Kidney epithelial cell (primary cell): ENCODE data around the gene TGIF2. TPM values are rescaled to one million over a fixed set of nuclear protein-coding genes. Genes with fewer than 3 reads are reported as not detected.

Experiments
- DNase-seq: peaks from one replicate; pipeline ENCODE4 v3.0.0-alpha.2; 2010; ENCODE audit warnings: low read depth
- H3K27me3 ChIP-seq: 2 replicates; pipeline ENCODE4 v1.6.0; 2011; ENCODE audit warnings: low read length; ENCODE audit not compliant: control insufficient read depth, insufficient read depth
- H3K36me3 ChIP-seq: 2 replicates; pipeline ENCODE4 v1.5.1; 2011; ENCODE audit warnings: low read length; ENCODE audit not compliant: control insufficient read depth, insufficient read depth
- H3K4me3 ChIP-seq: 2 replicates; pipeline ENCODE4 v1.5.1; 2011; ENCODE audit warnings: low read depth, mild to moderate bottlenecking, control low read depth, low read length
- total RNA-seq: library from RNA; depleted of rRNA; stranded (reverse); fragments of >200 nt; gene quantifications from 2 replicates; pipeline ENCODE4 v1.2.3, GENCODE V29; 2015
- TF ChIP-seq, protein P1 (sequence below): IDR thresholded peaks from 2 replicates; pipeline ENCODE4 v1.5.1; 2011; ENCODE audit warnings: mild to moderate bottlenecking, moderate library complexity, low read length, control low read depth, inconsistent platforms; ENCODE audit not compliant: insufficient read depth, poor library complexity, severe bottlenecking

TGIF2 gene
- total RNA-seq, 1 donor from 2014 or later = 22.0 TPM

DNA sequence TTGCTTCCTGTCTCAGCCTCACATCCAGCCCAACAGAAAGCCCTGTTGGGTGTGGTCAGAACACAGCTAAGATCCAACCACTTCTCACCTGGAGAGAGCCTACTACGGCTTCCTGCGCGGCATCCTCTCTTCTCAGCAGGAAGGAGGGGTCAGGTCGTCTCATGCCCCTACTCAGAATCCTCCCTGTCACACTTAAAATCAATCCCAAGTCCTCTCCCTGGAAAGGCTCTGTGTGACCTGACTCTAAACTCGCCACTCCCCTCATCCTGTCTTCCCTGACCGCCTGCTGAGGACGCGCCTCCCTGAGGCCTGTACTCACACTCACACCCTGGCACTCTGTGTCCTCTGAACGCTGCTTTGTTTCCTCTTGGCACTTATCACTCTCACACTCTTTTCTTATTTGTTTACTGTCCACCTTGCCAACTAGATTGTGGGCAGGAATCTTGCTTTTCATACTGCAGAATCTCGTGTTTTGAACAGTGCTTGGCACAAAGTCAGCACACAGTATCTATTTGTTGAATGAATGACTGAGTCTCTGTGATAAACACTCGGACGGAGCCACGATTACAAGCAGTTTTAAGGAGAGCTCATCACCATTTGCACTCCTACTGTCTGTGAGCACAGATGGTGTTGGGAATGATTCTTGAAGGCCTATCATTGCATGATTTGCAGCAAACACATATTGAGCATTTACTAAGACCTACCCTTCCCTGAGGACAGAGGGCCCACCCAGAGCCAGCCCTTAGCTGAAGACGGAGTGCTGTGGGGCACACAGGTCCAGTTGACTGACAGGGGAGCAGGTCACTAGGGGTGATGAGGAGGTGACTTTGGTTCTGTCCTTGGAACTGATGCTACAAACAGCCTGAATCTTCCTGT, 50.9 kb downstream of the TGIF2 start:
- TF ChIP-seq, protein P1, sequence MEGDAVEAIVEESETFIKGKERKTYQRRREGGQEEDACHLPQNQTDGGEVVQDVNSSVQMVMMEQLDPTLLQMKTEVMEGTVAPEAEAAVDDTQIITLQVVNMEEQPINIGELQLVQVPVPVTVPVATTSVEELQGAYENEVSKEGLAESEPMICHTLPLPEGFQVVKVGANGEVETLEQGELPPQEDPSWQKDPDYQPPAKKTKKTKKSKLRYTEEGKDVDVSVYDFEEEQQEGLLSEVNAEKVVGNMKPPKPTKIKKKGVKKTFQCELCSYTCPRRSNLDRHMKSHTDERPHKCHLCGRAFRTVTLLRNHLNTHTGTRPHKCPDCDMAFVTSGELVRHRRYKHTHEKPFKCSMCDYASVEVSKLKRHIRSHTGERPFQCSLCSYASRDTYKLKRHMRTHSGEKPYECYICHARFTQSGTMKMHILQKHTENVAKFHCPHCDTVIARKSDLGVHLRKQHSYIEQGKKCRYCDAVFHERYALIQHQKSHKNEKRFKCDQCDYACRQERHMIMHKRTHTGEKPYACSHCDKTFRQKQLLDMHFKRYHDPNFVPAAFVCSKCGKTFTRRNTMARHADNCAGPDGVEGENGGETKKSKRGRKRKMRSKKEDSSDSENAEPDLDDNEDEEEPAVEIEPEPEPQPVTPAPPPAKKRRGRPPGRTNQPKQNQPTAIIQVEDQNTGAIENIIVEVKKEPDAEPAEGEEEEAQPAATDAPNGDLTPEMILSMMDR = no peak
- Histone ChIP-seq H3K36me3 (no peaks in the 10 kb centered on the region), H3K4me3 (no peak overlapping the region), H3K27me3 (no peaks in the 10 kb centered on the region)
- no peak for DNase-seq

DNA sequence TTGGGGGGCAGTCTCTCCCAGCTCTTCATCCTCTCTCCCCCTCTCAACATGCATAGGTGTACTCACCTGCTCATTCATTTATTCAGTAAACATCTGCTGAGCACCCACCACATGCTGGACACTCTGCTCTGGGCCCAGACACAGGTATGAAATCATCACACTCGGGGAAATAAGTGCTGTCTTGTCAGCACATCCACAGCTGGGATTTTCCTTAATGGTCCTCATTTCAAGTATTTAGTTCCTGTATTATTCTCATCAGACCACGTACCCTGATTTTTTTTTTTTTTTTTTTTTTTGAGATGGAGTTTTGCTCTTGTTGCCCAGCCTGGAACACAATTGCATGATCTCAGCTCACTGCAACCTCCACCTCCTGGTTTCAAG, 51.5 kb downstream of the TGIF2 start:
- DNase-seq = no peak
- Histone ChIP-seq H3K4me3 (no peak overlapping the region), H3K27me3 (no peaks in the 10 kb centered on the region), H3K36me3 (no peaks in the 10 kb centered on the region)
- TF ChIP-seq, protein P1 = no peak

DNA sequence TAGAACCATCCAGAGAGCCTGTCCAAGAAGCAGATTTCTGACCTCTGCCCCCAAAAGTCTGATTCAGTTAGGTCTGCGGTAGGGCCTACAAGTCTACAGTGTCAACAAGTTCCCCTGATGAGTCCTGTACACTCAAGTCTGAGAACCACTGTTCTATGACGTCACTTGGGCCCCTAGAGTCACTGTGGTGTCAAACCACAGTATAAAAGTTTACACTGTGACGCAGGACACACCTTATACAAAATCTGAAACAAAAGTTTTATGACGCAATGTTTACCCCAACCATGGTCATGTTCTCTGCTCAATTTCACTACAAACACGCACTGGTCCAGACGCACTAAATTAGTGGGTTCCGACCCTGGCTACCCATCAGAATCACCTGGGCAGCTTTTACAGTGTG, 54.7 kb downstream of the TGIF2 start:
- no peaks in the 10 kb centered on the region for H3K36me3 ChIP-seq
- TF ChIP-seq, protein P1 = no peak
- no peaks in the 10 kb centered on the region for H3K27me3 ChIP-seq
- H3K4me3 ChIP-seq = no peak overlapping the region
- DNase-seq = no peak

DNA sequence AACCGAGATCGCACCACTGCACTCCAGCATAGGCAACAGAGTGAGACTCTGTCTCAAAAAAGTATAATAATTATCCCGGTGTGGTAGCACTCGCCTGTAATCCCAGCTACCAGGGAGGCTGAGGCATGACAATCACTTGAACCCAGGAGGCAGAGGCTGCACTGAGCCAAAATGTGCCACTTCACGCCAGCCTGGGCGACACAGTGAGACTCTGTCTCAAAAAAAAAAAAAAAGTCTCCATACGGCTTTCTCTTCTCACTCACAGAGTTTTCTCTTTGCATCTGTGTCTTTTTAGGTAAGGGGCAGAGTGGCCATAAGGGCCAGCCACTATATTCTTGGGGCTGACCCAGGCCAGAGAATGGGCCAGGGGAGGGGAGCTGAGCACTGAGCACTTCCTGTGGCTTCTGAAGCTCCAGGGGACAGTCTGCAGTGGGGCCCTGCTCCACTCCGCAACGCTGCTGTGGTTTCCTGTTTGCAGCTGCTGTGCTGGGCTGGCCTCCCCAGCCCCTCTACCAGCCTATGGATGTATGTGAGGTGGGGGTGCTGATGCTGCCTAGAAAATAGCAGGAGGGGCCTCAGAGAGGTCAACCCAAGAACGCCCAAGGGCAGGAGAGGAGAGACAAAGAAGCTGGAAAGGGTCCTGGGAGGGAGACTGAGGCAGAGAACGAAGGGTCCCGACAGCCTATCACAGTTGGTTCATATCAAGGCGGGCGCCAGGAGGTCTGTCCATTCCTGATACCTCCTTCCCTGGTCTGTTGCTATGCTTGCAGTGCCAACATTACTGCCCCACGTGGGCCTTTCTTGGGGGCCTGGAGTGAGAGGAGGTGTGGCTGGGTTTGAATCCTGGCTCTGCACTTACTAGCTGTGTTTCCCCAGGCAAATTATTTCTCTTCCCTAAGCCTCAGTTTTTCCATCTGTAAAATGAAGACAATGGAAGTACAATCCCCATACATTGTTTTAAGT, 56.6 kb downstream of the TGIF2 start:
- no peak overlapping the region for H3K4me3 ChIP-seq
- no peaks in the 10 kb centered on the region for H3K36me3 ChIP-seq
- TF ChIP-seq, protein P1 = no peak
- H3K27me3 ChIP-seq = no peaks in the 10 kb centered on the region
- no peak for DNase-seq

DNA sequence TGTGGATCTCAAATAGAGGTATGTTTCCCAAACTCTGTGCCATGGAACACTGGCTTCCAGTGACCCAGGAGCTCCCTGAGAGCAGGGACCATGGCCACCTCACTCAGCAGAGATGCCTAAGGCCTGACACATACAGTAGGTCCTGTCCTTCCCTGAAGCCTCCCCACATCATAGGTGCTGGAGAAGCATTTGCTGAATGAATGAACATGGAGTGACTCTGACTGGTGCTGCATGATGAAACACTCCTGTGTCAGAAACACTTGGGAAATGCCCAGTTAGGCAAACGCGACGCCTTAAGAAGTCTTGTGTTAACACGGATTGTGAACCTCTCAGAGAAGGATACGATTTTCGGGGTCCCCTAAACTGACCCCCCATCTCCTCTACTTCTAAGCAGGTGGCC, 58.2 kb downstream of the TGIF2 start:
- TF ChIP-seq, protein P1 = no peak
- H3K27me3 ChIP-seq = no peaks in the 10 kb centered on the region
- no peaks in the 10 kb centered on the region for H3K36me3 ChIP-seq
- DNase-seq = no peak
- H3K4me3 ChIP-seq = no peak overlapping the region
